ENCODE measurements around the gene CCBE1.
"Not testable (repeated sequence)": the region's sequence is repeated elsewhere in the genome, so short reads cannot be mapped to it uniquely, and the experiment has no call there.

The CCBE1 gene

DNA sequence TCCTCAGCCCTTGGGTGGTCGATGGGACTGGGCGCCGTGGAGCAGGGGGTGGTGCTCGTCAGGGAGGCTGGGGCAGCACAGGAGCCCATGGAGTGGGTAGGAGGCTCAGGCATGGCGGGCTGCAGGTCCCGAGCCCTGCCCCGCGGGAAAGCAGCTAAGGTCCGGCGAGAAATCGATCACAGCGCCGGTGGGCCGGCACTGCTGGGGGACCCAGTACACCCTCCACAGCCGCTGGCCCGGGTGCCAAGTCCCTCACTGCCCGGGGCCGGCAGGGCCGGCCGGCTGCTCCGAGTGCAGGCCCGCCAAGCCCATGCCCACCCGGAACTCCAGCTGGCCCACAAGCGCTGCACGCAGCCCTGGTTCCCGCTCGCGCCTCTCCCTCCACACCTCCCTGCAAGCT is 16.9 kb upstream of the CCBE1 start:
- DNase-seq: not testable (repeated sequence)

DNA sequence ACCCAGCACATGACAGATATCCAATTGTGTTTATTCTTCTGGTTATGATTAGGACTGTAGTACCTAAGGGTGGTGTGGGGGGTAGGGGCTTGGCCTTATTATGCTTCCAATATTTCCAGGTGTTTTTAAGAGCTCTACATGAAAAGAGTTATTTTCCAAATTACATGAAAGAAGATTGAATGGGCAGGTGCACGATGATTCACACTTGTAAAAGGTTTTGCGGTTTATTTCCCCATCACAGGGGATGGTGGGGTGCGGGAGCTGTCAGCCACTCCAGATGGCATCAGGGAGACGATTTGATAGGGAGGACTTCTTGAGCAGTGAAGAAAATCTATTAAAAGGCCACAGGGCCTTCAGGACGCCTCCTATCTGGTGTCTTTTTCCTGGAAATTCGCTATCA is 15.1 kb upstream of the CCBE1 start:
- DNase-seq: no peak

DNA sequence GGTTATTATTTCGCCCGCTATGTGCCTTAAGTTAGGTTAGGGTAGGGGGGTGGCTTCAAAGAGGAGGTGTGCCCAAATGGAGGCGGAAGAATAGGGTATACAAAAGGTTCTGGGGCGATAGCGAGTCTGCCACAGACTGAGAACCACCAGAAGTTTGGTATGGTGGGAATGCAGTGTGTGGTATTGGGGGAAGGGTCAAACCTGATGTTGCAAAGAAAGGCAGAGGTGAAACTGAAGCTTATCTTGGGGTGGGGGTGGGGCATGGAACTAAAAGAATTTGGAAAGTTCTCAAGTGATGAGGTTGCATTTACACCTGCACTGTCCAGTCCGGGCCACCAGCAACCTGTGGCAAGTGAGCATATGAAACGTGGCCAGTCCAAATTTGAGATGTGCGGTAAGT is 11.8 kb upstream of the CCBE1 start:
- no peak for DNase-seq

DNA sequence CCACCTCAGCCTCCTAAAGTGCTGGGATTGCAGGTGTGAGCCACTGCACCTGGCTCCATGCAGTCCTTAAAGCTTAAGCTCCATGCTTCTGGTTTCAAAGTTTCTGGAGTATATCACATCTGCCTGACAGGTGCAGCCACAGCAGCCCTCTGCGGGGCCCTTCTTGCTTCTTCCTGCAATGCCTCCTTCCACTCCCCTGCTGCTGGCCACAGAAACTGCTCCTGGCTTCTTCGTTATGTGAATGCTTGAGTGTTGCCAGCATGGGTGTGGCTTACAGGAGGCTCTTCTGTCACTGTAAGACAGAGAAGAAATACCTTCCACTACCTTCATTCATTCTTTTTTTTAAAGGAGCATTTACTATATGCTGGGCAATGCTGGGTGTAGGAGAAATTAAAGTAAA is 10.1 kb upstream of the CCBE1 start:
- DNase-seq: no peak

DNA sequence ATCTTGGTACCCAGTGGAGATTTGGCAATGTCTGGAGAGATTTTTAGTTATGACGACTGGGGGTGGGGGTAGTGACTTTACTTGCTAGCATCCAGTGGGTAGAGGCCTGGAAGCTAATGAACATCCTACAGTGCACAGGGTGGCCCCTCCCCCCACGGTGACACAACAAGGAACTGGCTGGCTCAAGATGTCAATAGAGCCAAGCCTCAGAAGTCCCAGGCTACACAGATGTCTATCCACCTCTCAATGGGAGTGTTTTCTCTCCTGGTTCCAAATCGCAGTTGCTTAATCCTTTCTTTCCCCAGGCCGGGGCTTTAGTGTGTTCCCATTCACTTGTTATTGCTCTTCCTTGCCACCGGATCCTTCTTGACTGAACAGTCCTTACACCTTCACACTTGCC is 9.3 kb upstream of the CCBE1 start:
- no peak for DNase-seq

DNA sequence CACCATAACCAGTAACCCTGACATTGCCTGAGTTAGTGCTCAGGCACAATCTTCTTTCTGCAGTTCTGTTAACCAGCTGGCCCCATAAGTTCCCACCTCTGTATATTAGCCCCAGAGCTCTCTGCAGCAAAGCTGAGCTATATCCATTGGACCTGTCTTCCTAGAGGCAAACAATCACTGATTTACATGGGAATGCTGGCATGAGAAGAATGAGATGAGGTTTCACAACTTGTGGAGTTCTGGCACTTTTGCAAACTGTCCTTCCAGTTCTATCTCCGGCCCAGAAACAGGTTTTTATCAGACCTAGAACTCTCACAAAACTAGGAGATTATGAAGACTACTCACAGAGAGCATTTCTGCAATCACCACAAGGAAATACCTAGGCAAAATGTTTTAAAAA is 7.9 kb upstream of the CCBE1 start:
- no peak for DNase-seq

DNA sequence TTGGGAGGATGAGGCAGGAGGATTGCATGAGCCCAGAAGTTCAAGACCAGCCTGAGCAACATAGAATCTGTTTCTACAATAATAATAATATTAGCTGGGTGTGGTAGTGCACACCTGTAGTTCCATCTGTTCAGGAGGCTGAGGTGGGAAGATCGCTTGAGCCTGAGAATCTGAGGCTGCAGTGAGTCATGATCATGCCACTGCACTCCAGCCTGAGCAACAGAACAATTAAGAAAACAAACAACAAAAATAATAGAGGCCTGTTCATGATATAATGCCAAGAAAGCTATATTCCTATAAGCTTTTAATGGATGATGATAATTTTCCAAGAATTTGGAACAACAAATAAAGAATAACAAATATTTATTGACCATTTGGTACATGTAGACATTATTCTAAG is 6.9 kb upstream of the CCBE1 start:
- DNase-seq: no peak

DNA sequence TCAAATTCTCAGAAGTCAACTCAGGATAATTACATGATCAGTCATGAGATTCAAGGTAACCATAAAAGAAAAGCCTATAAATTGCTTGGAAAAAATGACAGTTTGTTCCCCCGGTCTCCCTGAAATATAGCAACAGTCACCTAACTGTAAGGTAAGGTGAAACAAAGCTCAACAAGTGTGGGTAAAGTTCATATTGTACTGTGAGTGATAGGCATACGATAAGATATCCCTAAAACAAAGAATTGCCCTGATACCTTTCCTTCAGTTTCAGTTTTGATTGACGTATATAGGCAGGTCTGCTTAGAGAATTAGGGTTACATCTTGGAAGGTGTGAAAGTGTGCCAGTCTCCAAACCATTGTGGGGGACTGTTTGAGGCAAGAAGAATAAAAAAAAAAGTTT is 4.0 kb upstream of the CCBE1 start:
- no peak for DNase-seq

DNA sequence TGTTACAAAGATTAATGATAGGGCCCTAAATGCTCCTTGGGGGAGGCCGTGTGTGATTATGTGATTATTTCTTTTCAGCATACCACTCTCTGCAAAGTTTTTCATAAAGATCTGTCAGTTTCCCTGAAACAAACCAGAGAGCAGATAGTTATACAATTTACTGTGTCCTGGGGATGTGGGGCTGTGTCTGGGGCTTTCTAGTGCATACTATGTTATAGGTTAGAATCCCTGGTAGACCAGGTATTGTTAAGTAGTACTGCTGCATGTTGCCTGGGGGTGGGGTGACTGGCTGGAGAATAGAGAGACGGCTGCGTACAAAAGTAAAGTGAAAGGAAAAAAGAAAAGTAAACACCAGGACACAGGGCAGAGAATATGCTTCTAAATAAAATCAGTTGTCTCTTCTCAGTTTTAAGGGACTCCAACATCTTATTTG is 3.3 kb upstream of the CCBE1 start:
- no peak for DNase-seq

DNA sequence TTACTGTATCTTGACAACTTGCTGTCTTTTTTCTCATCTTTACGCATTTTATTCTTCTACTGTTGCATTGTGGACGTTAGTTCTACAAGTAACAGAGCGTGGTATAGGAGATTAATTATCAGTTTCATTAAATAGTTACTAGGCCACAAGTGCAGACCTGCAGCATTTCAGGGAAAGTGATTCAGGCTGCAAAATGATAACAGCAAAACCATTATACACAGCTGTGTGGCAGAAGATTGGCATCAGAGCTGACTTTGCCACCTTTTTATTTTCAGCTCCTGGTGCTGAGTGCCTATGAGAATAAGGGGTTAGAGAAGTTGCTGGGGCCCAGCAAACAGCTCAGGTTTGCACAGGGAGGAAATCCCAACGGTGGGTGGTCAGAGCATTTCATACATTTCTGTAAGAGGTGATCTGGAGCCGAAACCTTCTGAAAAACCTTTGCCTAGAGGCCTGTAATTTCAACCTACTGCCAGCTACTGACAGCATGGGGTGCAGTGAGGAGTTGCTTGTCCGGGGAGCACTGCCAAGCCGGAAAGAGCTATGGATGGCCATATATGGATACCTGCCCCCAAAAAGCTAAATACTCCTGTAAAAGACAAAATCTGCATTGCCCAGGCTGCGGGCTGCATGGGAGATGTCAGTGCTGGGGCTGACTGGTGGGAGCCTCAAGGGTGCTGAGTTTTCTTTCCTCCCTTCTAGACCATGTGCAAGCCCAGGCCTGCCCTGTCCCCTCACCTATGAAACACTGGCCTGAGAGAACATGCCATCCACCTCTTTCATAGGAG is 2.7 kb upstream of the CCBE1 start:
- DNase-seq: no peak

DNA sequence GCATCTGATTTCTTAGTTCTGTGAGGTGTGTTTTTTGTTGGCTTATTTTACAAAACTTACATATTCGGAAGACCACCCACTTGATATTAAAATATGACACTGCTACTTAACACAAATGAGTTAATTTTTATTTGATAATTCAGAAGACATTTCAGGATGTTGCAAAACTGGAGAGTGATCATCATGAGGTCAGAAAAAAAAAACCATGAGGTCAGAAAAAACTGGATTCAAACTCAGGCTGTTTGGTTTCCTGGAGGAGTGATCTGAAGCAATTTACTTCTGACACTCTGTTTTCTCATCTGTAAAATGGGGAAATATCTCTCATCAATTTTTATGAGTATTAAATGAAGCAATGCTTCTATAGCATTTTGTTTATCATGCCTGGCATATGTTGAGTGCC is 1.8 kb upstream of the CCBE1 start:
- DNase-seq: no peak

DNA sequence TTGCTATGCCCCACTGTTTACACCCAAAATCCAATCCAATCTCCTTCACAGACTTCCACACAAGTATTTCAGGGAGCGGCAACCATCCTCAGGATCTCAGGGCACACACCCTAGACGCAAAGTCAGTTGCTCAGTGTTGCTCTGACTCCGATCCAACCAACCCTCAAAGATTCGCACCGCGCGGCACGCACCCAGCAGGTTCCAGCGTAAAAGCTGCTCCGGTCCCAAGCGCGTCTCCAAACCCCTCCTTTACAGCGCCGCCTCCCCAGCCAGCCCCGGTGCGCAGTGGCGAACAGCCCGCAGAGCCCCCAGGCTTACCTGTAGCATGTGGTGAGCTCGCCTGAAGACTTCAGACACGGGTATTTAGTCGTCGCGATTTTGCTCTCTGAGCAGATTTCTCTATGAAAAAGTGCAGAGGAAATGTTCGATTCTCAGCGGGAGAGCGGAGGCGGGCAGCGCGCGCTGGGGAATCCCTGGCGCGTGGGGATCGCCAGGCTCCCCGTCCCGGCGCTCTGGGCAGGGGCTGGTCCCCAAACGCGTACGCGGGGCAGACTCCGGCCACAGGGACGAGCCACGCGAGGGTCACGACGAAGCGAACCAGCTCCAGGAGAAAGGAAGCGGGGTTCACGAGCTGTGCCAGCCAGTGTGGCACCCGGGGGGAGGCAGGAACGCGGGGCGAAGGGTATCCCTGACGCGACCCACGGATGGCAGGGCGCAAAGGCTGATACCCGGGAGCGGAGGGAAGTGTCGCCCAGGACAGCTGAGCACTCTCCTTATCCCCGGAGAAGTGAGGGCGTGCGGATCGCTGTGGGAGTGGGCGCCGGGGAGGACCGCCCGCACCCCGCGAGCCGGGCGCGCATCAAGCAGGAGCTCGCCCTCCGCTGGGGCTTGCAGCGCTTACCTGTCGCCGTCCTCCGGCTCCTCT is 650 bp downstream of the CCBE1 start:
- no peak for DNase-seq

DNA sequence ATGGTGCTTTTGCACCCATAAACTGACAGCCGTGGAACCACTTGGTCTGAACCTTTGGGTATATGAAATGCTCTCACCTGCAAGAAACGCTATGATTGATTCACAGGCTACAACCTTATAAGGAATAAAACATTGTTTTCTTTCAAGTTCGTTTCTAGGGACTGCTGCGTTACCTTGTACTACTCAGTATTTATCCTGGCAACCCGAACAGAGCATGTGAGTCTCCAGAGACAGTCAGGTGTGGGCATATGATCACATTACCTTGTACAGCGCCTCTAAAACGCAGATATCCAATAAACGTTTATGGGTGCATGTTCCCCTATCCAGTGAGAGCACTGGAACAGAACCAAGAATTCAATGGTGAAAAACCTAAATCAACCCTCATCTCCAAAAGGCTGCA is 1.7 kb downstream of the CCBE1 start:
- DNase-seq: no peak

DNA sequence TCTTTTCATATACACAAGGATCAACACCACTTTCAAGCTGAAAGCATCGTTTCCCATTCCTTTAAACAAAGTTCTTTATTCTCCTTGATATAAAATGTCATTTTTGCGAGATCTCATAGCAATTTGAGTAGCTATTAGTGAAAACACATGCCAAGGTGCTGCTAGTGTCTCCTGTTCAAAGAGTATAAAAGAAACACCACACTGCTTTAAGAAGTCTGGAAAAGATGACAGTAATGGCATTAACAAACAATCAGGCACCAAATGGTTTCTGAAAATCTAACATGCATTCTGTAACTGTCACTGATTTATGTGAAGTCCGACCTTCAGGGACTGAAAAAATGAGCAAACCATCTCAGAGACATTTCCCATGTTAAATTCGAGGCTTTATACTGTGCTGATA is 2.4 kb downstream of the CCBE1 start:
- DNase-seq: no peak

DNA sequence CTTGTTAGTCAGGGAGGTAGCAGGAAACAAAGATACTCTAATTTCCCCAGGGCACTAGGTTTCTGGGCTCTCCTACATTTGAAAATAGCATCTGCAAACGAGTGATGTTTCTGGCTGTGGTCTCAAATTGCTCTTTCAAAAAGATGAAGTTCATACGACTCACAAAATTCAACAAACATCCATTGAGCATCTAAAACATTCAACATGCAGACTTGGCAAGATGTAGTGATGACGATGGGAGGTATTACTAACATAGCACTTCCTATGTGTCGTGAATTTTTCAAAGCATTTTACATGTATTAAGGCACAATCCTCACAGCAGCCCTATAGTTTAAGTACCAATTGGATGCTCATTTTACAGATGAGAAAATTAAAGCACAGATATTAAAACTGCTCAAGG is 5.2 kb downstream of the CCBE1 start:
- no peak for DNase-seq

DNA sequence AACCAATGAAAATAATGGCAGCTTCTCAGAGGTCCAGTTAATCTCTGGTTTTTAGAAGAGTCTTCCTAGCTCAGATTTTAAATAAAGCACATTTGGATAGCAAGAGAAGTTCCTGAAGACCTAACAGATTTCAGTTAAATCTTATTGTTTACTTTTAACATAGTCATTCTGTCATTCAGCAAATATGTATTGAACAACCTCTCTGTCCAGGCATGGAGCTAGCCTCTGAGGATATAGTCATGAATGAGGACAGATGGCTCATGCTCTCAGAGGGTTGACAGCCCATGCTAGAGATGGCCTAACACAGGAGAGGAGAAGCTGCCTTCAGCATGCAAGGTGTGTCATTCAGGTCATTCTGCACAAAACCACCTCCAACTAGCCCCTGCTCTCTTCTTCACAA is 6.2 kb downstream of the CCBE1 start:
- peak; percentile 67 for DNase-seq

DNA sequence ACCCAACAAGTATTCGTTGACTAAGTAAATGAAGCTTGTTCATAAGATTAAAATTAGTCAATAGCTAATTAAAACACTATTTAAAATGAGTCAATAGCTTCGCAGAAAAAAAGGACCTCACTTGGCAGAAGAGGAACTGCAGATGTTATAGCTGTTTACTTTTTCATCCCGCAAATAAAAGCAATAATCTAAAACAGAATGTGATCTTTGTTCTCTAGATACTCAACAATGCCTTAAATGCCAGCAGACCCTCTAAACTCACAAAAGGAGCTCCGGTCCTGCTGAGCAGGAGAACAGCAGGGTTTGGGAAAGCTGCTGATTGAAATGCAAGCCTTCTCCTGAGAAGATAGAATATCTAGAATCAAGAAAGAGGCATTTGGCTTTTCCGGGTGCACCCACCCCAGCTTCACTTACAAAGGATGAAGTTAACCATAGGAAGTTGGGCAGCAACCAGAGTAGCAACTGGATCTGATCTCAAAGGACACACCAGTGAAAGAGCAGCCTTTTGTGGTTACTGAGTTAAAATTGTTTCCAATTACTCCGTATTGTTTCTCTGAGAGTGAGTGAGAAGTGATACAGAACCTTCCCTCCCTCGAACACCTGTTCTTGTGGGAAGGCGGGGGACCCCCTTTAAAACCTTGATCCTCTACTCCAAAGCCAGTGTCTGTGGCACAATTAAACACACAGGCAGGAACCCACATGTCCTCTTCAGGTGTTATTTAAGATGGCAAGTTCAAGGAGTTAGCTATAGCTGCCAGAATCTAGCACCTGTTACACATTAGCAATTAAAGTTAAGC is 6.8 kb downstream of the CCBE1 start:
- DNase-seq: no peak

DNA sequence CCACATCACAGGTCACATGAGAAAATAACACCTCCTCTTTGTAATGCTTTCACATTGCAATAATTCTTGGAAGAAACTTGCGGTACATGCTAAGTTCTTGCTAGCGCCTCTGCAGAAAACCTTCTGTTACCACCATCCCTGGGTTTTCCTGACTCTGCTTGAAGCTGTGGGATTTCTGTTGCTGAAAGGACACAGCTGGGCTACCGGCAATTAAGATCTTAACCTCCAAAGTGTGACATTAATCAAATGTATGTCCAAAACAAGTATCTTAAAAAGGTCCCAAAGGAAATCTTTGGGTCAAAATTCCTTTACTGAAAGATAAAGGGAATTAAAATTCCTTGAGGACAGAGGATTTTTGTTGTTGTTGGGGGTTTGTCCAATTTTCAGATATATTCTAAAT is 7.5 kb downstream of the CCBE1 start:
- DNase-seq: no peak

DNA sequence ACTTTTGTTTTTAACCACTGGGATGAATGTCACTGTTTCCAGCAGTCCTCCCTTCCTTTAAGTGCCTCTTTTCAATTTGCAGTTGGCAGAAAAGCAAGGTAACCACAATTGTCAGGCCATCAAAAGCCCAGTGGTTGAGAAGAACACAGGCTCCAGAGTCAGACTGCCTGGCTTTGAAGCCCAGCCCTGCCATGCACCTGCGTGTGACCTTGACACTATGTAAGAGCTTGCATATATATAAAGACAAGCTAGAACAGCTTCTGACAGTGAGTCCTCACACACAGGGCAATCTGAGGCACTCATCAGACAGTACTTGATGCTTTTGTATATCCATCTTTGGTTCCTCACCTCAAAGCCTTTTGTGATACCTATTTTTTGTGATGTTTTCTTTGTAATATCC is 11.0 kb downstream of the CCBE1 start:
- DNase-seq: no peak

DNA sequence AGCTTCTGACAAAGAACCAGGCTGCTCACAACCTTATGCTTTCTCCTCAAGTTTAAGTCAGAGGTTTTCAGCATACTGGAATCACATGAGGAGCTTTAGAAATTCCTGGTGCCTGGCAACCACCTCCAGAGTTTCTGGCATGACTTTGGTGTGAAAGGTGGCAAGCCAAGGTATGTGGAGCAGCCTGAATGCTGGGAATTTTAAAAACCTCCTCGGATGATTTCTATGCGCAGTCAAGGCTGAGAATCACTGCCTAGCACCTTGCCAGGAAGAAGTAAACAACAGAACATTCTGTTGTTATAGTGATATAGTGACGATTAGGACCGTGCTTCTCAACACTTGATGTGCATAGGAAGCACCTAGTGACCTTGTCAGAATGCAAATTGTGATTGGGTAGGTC is 11.7 kb downstream of the CCBE1 start:
- no peak for DNase-seq

DNA sequence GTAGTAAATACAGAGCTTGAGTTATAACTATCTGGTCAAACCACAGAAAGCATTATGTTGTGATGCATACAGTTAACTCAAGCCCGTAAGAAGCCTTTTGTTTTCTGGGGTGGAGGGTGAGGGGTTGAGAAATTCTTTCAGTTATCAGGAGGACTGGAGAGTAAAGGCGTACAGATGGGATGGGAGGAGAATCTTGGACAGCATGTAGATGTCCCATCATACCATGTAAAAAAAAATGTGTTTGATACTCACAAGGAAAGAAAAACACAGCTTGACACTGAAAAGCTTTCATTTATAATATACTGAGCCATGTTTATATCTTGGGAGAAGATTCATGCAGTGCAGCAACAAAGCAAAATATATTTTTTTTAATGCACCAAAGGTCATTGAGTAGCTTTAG is 12.4 kb downstream of the CCBE1 start:
- DNase-seq: no peak

DNA sequence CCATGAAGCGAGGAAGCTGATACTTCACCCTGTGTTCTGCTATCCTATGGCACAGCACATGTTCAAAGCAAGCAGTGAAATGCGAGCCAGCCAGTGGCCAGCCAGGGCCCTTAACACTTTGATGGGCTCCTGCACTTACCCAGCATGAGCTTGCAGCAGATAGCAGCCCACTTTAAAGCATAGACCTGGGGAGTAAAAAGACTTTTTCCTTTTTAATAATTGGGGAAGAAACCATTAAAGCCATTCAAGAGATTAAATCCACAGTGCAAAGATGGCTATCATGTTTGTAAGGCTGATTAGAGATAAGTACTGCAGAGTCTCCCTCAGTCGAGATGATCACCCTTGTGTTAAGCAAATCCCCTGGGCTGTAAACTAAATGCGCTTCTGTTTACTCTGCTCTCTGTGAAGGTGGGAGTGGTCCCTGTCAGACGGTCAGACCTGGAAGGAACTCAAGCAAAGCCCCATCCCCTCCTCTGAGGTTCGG is 15.7 kb downstream of the CCBE1 start:
- DNase-seq: no peak

DNA sequence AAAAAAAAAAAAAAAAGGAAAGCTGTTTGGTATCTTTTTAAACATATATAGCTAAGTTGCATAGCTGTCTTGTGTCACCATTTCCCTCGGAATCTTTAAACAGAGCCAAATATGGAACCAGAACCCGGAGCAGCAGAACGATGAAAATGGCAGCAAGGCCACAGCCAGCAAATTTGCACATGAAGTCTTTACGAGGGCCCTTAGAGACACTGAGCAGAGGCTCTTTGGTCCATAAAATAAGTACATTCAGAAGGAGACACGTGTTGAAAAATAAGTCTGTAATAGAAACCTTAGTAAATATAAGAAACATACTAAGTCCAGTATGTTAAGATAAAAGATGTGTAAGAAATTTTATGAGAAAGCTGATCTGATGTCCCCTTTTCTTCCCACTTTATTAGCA is 16.2 kb downstream of the CCBE1 start:
- DNase-seq: no peak

All from NCI-H1694 treated with DMSO at 0.1 percent for 48 hours (cell line).